Fibroblast of lung (primary cell): ENCODE data around the gene AGBL4.

Experiments used
- EZH2 ChIP-seq: IDR thresholded peaks from 2 replicates; pipeline ENCODE4 v1.5.1; 2012; ENCODE audit warnings: low read length, control low read depth, mild to moderate bottlenecking; ENCODE audit errors: missing control alignments
- TF ChIP-seq, protein P1 (sequence below), 2 donors: IDR thresholded peaks in 1 of 2; conservative IDR thresholded peaks in 1 of 2; 1 replicate in 1 of 2; 2 replicates in 1 of 2; pipeline ENCODE4 v1.5.1; 2011 to 2012; ENCODE audit warnings: low read length in 2 of 2, control low read depth in 1 of 2, inconsistent platforms in 1 of 2, low read depth in 1 of 2, mild to moderate bottlenecking in 1 of 2

GRCh38 chr1:49125746-49126145, 898.0 kb downstream of the AGBL4 start:
- TF ChIP-seq EZH2 = no peak
- TF ChIP-seq, protein P1, sequence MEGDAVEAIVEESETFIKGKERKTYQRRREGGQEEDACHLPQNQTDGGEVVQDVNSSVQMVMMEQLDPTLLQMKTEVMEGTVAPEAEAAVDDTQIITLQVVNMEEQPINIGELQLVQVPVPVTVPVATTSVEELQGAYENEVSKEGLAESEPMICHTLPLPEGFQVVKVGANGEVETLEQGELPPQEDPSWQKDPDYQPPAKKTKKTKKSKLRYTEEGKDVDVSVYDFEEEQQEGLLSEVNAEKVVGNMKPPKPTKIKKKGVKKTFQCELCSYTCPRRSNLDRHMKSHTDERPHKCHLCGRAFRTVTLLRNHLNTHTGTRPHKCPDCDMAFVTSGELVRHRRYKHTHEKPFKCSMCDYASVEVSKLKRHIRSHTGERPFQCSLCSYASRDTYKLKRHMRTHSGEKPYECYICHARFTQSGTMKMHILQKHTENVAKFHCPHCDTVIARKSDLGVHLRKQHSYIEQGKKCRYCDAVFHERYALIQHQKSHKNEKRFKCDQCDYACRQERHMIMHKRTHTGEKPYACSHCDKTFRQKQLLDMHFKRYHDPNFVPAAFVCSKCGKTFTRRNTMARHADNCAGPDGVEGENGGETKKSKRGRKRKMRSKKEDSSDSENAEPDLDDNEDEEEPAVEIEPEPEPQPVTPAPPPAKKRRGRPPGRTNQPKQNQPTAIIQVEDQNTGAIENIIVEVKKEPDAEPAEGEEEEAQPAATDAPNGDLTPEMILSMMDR (conservative IDR thresholded peaks at IDR 0.05 in 1 of 2, IDR thresholded peaks at IDR 0.05 in 1 of 2; ENCODE audit: low read depth in 1 of 2, low read length in 2 of 2) = no peak
